ENCODE data around the gene SPAG6.

SPAG6 gene

DNA sequence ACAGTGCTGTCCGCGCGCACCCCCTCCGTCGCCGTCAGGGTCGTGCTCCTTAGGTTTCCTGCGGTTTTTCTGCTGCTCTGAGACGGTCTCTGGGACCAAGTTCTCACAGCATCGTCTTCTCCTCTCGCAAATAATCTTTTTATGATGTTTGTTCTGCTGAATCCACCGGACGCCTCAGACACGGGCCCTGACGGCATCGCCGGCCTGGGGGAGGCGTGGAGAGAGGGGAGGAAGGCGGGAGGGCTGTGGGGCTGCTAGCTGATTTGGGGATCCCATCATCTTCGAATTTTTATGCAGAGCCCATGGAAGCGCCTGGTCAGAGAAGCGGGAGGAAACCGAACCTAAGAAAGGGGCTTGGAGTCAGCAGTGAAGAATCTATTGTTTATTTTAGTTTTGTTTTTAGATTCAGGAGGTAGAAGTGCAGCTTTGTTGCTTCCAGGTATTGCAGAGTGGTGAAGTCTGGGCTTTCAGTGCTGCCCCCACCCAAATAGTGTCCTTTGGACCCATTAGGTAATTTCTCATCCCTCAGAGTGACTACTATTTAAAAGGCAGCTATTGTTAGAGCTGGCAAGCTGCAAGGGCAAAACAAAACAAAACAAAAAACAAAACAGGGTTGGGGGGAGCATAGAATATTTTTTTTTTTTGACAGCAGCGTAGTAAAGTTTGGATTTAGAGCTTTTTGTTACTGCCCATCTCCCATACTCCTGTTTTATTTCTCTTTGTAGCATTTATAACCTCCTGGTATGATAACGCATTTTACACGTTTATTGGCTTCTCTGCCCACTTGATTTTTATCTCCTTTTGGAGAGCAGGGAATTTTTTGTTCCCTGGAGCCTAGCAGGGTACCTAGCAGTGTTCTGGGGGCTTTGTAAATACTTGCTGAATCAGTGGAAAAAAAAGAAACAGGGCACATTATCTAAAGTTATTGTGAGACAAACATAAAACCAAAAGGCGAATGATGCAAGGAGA is 92.6 kb downstream of the SPAG6 start:
- DNase-seq: no peak

DNA sequence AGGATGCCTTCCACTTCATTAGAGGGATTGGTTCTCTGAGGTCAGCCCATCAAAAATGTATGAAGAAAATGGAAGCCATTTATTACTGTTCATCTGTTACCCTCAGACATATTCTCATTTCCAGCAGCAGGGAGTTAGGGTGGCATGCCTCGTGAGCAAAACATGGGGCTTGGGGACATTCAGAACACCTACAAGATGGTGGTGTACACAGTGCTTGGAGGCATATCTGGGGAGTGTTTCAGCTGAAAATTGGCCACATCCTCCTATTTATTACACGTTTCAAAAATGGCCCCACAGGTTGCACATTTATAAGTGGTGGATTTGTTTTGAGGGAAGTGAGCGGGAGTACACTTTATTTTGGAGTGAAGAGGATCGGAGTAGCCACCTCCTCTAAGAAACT is 93.4 kb downstream of the SPAG6 start:
- no peak for DNase-seq

DNA sequence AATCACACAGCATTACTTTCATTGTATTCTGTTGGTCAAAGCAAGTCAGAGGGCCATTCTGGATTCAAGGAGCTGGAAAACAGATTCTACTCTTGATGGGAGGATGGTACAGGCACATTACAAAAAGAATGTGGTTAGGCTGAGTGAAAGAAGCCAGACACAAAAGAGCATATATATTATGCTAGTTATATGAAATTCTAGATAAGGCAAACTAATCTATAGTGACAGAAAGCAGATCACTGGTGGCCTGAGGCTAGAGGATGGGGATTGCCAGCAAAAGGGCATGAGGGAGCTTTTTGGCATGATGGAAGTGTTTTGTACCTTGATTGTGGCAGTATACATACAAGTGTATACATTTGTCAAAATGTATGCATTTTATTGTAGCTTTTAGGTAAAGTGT is 96.8 kb downstream of the SPAG6 start:
- DNase-seq: no peak

DNA sequence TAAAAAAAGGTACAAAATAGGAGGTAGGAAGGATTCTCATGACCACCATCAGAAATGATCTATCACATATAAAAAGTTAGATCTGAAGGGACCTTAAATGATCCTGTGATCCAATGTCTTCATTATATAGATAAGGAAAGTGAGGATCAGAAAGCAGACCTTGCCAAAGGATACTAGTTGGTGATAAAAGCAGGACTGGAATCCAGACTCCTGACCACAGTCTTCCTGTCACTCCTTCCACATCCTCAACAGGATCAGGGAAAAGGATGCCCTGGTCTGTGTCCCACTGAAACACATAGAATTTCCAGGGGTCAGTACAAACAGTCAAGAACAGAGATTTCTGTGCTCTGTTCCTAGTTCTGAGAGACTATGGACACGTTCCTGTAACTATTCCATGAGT is 97.2 kb downstream of the SPAG6 start:
- no peak for DNase-seq

DNA sequence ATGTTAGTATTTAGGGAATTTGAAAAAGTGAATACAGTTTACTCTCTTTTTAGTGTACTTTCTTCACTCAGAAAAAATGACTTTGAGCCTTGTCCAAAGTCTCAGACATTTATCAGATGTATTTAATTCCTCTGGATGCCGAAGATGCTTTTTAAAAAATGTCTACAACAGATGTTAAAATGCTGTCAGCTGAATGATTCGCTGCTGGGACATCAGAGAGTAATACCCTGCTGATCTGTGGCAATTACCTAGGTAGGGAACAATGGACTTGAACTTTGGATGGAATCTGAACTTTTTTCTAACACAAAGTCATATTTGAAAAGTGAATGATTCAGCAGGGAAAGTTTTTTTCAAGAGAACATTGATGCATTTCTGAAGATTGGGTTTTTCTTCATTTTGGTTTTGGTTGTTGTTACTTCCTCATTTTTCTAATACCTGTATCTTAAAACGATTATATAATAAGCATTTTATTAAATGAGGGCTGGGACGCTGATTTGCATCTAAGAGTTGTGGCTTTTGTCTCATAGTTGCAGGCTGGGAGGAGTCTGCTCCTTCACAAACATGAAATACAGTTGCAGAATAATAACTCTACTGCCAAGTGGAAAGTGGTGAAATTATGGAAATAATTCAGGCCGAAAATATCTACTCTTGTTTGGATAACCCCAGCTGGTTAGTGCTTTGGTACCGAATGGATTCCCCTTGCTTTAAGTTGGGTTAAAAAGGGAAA is 98.0 kb downstream of the SPAG6 start:
- no peak for DNase-seq

DNA sequence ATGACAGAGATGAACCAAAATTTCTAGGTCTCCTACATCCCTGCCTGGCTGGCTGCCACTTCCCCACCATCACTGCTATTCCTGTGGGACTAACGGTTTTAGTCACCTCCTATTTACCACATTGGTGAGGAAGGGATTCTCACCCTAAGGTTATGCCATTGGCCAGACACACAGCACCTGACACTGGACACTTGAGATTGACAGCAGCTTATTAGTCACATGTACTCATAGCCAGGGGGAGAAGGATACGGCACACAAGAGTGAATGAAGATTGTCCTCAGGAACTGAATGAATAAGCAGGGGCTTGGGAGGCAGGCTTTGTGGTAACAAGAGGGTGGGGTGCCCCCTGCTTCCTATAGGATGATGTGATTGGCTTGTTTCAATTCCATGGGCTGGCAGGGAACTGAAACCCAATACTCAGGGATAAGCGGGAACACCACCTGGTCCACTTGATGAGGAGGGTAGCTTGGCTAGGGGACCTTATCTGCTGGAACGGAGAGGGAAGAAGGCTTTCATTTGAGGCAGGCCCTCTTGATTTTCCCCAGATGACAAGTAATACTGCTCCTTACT is 99.0 kb downstream of the SPAG6 start:
- no peak for DNase-seq

DNA sequence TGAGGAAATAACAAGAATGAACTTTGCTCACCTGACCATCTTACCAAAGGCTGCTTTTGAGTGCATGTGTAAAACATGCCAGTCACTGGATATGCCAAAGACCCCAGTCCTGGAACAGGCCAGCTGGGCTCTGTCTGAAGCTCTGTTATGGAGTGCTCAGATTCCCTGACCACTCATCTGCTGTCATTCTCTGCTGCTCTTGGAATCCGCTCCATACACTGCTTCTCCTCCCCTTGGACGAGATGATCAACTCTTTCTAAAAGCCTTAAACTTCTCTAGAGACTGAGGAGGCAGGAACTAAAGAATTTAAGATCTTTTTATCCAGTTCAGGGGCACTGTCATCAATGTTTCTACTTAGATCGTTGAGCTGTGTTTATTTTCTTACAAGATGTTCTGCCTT is 100.2 kb downstream of the SPAG6 start:
- DNase-seq: no peak

DNA sequence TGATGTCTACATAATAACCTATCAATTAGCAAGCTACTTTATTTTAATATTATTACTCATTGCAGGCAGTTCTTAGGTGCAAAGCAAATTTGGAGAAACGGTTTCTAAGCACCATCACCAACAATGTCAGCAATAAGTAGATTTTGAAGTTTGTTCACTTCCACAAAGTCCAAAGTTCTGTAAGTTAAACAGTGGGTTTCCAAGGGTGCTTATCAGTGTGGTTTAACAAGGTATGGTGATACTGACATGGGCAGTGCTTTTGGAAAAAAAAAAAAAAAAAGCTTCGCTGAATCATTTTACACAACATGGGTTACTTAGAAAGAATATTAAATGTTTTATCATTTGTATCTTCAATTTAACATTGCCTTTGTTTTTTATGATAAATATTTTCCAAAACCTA is 101.8 kb downstream of the SPAG6 start:
- DNase-seq: no peak

DNA sequence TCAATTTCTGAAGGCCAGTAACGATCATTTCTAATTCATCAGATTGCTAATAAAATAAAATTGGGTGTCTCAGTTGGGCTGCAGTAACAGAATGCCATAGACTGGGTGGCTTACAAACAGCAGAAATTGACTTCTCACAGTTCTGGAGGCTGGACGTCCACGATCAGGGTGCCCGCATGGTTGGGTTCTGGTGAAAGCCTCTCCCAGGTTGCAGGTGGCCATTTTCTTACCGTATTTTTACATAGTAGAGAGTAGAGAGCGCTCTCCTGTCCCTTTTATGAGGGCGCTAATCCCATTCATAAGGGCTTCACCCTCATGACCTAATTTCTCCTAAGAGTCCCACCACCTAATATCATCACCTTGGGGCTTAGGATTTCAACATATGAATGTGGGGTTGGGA is 106.0 kb downstream of the SPAG6 start:
- DNase-seq: no peak

DNA sequence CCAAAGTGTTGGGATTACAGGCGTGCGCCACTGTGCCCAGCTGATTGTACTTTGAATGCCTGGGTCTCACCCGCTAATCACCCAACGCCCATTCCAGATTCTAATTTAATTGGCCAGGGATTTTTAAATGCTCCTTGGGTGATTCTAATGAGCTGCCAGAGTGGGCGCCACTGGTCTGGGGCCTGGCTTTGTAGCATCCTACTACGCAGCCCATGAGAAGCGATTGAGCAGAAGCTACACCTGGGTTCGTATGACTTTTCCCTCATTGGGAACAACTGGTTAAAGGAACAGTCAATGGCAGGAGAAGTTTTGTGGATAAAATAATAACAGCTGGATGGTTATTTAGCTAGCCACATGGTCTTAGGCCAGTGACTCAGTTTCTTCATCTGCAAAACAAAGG is 108.0 kb downstream of the SPAG6 start:
- DNase-seq: no peak

DNA sequence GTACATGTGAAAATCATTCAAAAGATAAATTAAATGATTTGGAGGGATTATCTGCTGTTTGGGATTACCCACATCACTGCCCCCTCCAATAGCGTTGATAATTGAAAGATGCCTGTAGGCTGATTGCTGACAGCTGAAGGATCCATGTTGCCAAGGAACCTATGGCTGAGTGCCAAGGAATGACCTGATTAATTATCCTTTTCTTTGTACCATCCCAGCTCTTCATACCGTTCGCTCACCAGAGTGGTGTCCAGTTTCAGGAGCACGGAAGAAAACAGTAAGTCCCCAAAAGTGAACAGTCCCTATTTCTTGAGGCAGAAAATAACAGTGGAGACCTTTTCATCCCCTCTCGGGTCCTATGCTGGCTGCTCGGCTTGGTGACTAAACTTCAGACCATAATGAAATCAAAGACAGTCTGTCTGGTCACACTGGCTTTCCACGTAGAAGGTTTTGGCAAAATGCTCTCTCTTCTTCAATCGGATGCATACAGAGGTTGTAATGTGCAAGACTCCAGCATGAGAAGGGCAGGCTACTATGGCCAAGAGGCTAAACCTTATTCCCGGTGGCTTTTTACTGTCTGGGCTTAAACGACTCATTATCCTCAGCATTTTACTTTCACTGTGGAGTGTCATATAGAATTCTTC is 108.8 kb downstream of the SPAG6 start:
- peak; percentile 67 to 82 for DNase-seq

DNA sequence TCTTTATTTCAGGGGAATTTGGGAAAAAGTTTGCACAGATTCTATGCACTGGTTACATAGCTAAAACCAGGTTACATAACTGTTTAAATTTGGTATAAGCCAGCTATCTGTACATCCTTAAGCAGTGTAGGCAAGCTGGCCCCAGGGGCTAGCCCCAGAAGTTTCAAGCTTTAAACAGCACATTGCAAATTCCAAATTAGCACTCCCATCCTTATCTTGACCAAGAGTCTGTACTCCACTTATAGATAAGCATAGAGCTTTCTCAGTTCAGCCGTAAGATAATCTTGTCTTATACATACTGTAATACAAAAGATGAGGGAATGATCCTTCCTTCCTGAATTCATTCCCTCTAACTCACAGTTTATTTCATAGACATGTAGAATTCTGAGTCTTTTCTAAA is 109.3 kb downstream of the SPAG6 start:
- no peak for DNase-seq

DNA sequence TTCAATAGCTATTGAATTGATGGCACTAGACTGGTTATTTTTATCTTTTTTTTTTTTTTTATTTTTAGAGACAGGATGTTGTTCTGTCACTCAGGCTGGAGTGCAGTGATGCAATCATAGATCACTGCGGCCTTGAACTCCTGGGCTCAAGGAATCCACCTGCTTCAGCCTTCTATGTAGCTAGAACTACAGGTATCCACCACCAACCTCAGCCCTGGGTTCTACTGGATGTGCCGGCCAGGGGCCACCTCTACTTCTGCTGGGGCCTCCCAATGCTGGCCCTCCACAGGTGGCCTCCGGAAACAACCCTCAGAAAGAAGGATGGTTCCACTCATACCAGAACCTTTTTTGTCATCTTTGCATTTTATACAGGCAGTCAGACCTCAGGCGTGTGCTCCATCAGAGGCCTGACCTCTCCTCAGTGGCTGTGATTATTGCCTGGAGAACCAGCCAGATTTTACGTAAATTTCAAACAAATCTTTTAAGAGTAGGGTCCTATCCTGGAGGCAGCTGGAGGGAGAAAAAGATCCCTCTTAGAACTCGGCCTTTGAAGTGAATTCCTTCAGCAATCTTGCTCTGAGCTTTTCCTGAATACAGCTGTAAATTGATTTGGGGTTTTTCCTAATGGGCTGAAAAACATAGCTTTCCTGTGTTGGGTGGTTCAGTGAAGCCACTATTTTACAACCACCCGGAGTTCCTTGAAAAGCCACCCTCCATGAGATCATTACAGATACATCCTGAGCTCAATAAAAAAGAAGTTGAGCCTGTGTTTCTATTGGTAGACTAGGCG is 110.0 kb downstream of the SPAG6 start:
- DNase-seq: no peak

DNA sequence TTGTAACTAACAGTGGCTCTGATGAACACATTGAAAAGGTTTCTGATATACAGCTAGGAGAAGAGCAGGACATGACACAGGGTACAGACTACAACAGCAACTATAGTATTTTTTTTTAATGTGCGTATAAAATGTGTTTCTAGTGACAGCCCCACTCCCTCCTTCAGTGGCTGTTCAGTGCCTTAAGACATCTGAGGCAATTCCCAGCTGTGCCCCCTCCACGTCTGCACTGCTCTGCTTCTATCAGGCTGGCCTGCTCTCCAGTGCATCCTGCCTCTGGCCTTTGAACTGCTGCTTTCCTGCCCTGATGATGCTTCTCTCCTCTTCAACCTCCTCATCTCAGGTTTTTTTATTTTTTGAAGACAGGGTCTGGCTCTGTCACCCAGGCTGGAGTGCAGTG is 111.2 kb downstream of the SPAG6 start:
- DNase-seq: no peak

DNA sequence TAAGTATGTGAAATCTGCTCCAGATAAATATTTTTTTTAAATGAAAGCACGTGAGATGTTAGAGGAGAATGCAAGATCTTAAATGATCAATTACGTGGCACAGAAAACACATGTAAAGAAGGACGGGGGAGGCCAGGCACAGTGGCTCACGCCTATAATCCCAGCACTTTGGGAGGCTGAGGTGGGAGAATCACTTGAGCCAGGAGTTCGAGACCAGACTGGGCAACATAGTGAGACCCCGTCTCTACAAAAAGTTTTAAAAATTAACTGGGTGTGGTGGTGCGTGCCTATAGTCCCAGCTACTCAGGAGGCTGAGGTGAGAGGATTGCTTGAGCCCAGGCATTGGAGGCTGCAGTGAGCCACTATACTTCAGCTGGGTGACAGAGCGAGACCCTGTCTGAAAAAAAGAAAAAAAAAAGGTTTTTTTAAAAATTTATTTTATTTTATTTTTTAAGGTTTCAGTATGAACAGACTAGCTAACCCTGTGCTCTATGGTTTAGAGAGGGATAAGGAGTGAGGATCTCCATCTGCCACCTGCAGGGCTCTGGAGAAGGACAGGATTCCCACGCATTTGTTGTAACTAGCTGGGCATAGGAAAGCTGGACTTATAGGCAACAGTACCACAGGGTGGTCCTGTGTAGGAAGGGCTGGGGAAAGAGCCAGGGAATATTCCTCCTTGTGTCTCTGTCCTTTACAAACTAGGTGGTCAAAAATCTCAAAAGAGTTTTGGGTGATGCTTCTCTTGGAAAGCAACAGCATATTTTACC is 113.2 kb downstream of the SPAG6 start:
- no peak for DNase-seq

DNA sequence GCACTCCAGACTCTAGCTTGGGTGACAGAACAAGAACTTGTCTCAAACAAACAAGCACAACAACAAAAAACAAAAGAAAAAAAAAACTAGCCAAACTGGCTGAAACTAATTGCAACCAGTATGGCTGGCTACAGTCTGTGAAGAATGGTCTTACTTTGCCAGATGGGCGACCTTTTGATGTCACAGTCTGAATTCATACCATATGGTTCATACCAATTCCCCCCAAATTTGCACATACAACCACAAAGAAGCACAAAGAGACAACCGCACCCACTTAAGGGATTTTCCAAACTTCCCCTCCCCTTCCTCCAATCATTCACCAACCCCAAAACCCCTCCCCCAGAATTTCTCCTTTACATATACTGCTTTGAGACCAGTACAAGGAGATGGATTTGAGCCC is 114.2 kb downstream of the SPAG6 start:
- DNase-seq: no peak

DNA sequence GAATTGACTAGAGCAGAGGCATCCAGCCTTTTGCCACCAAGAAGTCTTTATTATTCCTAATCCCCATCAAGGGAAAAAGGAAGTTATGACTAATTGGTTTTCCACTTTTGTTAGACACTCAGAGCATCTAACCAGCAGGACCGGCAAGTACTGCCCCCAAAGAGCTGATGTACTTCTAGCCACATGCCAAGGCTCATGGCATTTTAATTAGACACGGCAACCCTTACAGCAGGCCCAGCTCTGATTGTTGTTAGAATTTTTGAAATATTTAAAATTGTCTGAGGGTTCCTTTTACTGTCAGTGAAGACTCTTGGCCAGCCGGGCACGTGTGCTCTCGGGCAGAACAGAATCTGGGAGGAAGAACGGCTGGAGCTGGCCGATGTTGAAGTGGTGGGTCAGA is 114.8 kb downstream of the SPAG6 start:
- DNase-seq: no peak

DNA sequence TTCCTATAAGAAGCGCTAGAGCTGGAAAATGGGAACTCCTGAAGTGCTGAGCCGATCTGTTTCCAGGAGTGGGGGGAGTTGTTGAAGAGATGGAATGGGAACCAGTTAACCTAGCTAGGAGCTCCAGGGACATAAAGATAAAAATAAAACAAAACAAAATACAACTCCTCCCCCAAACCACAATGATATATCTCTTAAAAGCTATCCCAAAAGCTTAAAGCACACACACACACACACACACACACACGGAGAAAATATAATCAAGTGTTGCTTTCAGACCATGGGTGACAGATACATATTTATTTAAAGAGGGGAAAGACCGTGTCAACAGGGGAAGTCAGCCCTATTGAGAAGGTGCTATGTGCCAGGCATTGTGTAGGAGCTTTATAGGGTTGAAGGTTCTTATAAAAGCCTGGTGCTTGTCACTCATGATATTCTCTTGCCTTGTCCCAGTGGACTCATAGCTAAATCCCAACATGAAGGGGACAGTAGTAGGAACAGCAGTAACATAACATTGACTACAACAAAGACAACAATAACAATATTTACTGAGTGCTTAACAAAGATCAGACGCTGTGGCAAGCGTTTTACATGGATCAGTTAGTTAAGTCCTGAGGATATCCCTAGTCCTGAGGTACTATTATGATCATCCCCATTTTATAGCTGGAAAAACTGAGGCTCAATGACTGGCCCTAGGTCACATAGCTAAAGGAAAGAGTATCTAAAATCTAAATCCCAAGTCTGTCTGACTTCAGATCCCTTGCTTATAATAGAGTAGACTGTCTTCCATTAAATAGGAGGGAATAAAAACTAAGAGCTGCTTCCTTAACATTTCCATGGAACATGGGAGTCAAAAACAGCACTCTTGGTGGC is 115.5 kb downstream of the SPAG6 start:
- no peak for DNase-seq

DNA sequence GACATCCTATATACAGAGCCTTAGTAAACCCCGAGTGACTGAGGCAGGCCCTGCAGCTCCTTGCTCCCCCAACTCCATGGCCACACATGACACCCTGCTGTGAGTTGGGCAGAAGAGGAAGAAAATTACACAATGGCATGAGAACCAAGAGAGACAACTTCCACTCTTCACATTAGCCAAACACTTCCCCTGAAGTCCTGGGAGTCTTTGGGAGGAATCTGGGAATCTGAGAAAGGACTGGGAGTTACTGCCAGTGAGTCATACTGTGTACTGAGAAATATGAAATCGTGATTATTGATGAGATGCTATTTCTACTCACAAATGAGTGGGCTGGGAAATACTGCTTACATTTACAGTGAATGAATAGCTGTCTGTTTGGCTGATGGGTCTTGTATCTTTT is 116.6 kb downstream of the SPAG6 start:
- DNase-seq: no peak

DNA sequence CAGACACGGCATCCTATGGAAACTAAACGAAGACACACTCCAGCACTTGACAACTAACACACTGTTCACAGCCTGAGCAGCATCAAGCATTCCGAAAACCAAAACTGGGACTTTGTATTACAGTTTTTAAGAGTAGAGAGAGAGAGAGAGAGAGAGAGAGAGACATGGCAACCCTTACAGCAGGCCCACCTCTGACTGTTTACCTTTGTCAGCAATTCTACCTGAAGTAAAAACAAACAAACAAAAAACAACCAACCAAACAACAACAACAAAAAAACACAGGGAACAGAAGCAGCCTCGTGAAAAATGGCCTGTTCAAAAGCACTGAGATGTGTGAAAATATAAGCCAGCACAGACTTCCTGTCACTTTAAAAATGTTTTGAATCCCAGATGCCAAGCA is 118.0 kb downstream of the SPAG6 start:
- no peak for DNase-seq
